HEK293T (cell line): ENCODE results near the gene MYADML2.

Experiments used
- FOXK2 ChIP-seq: fragments of 450-650 bp; IDR thresholded peaks from 2 replicates; pipeline ENCODE4 v1.6.1; 2016; ENCODE audit warnings: mild to moderate bottlenecking
- FOXM1 ChIP-seq: fragments of 450-650 bp; IDR thresholded peaks from 2 replicates; pipeline ENCODE4 v1.6.1; 2017; ENCODE audit warnings: mild to moderate bottlenecking, borderline replicate concordance
- HDGF ChIP-seq: fragments of 450-650 bp; IDR thresholded peaks from 2 replicates; pipeline ENCODE4 v1.6.1; 2017; ENCODE audit warnings: antibody characterized with exemption, borderline replicate concordance

DNA sequence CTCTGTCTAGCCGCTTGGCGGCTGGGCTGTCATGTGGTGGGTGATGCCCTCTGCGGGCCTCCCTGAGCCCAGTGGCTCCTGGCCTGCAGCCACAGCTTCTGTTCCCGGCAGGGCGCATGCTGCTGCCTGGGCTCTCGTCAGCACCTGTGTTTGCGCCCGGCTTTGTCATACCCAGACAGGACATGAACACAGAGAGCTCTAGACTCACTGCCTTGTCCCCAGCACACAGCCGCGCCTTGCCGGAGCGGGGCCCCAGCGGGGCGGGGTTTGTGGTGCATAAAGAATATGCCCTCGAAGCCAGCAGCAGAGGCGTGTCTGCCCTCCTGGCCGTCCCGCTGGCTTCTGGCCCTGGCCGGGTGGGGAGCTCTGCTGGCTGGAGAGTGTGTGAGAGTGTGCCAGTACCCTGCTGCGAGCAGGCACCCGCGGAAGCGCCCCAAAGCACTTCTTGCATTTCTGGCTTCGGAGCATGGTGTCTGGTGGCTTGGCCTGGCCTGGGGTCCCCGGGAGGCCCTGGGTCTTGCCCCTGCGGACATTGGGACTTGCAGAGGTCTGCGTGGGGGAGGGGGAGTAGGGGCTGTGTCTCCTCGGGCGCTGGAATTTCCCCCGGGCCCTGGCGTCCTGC lies 44.8 kb upstream of the MYADML2 start:
- TF ChIP-seq HDGF, result no peak
- no peak for TF ChIP-seq FOXM1
- no peak for TF ChIP-seq FOXK2
